GM21786 (cell line): ENCODE results near the gene FGF12.

ENCODE experiments used
- ATAC-seq: cut with Tn5 transposase; IDR thresholded peaks from one replicate; pipeline ENCODE4 v1.9.1; 2021; ENCODE audit not compliant: unreplicated experiment

Gene FGF12

GRCh38 chr3:192130534-192131132, 596.7 kb downstream of the FGF12 start:
- ATAC-seq = peak; percentile 47

- ATAC-seq = no peak
Observed at GRCh38 chr3:192129586-192129985, 597.8 kb downstream of the FGF12 start.

GRCh38 chr3:192128922-192129321, 598.4 kb downstream of the FGF12 start:
- peak; percentile 81 for ATAC-seq

- ATAC-seq = no peak
Observed at GRCh38 chr3:192128060-192128459, 599.3 kb downstream of the FGF12 start.

- ATAC-seq = peak; percentile 84
Observed at GRCh38 chr3:192122832-192123594, 604.3 kb downstream of the FGF12 start.

GRCh38 chr3:192121923-192122322, 605.4 kb downstream of the FGF12 start:
- ATAC-seq = no peak

- no peak for ATAC-seq
Observed at GRCh38 chr3:192108820-192109219, 618.5 kb downstream of the FGF12 start.

GRCh38 chr3:192106543-192106942, 620.8 kb downstream of the FGF12 start:
- no peak for ATAC-seq

GRCh38 chr3:192092388-192093005, 634.8 kb downstream of the FGF12 start:
- peak; percentile 52 for ATAC-seq

- ATAC-seq = no peak
Observed at GRCh38 chr3:192091831-192092230, 635.5 kb downstream of the FGF12 start.

GRCh38 chr3:192090586-192090985, 636.8 kb downstream of the FGF12 start:
- peak; percentile 73 for ATAC-seq
